ENCODE results near the gene IMP3.

IMP3 gene

GRCh38 chr15:75672646-75673425 is 32.8 kb upstream of the IMP3 start:
- no peak for DNase-seq

DNA sequence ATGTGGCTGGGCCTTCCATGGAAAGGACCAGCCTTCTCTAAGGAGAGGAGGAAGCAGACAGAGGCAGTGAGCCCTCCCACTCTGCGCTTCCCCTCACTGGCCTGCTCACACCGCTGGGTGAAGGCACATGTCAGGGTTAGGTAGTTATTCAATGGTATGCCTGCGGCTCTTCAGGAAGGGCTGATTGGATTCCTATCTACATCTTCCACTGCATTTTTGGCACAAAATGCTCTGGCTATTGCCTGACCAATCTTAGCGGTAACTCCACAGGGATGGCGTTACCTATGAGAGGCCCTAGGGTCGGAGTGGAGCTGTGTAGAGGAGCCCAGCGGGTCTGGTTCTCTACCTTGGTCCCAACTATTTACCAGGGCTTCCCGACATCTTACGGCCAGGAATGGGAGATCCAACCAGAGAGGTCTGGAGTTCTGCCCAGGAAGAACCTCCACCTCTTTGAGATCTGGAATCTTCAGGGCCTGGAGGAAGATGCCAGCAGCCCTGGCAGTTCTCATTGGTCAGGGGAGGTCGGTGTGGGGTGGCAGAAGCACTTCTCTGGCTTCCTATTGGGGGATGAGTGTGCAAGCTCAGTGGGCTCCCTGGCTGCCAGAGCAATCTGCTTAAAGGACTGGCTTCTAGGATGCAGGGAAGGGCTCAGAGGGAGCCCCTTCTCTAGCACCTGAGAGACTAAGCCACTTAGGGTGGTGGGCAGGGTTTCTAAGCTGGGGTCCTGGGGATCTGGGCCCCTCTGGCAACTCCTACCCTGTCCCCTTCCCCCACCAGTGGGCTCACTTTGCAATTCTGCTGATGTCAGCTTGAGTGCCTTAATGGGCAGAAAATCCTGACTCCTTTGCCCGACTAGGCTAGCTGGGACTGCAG is 31.9 kb upstream of the IMP3 start:
- no peak for DNase-seq

DNA sequence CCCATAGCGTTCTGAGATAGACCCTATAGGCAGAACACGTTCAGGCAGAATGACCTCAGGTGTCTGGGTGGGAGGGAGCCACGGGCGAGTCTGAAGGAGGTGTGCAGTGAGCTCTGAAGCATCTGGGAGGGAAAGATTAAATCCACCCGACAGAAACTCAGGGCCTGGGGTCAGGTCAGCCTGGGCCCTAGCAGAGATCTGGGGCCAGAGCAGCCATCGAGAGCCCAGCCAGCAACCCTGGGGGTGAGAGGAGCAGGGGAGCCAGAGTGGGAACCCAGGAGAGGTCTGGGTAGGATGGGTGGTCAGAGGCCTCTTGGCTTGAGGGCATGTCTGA is 29.8 kb upstream of the IMP3 start:
- DNase-seq, result no peak

DNA sequence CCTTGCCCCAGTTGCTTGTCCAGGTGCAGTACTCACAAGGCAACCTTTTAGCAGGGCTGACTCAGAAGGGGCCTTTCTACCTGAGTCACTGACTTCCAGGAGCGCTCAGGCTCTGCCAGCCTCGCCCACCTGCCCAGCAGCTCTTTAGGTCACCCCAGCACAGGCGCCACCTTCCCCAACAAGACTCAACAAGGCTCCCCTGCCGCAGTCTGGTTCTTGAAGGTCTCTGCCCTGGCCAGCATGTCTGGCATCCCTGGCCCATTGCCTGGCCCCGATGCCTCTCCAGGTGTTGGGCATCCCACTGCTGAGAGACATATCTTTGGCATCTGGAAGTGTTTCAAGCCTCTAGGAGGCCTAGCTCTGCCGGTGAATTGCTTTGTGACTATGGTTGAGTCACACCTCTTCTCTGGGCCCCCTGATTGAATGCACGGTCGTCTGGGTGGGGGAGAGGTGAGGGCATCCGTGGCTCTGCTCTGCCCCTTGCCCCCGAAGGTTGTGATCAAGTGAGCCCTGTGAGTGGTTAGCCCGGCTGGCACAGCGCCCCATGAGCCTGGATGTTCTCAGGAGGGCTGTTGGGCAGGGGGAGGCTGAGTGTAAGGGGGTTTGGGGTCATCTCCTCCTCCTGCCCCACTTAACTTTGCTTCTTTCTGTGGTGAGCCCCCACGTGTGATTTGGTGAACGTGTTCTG is 29.3 kb upstream of the IMP3 start:
- no peak for DNase-seq

GRCh38 chr15:75666823-75667501 is 26.9 kb upstream of the IMP3 start:
- DNase-seq, result no peak

GRCh38 chr15:75663931-75664421 is 24.0 kb upstream of the IMP3 start:
- no peak for DNase-seq

- DNase-seq, result no peak
Observed at GRCh38 chr15:75662823-75663519, 22.9 kb upstream of the IMP3 start.

- no peak for DNase-seq
Observed at GRCh38 chr15:75661756-75662140, 21.7 kb upstream of the IMP3 start.

DNA sequence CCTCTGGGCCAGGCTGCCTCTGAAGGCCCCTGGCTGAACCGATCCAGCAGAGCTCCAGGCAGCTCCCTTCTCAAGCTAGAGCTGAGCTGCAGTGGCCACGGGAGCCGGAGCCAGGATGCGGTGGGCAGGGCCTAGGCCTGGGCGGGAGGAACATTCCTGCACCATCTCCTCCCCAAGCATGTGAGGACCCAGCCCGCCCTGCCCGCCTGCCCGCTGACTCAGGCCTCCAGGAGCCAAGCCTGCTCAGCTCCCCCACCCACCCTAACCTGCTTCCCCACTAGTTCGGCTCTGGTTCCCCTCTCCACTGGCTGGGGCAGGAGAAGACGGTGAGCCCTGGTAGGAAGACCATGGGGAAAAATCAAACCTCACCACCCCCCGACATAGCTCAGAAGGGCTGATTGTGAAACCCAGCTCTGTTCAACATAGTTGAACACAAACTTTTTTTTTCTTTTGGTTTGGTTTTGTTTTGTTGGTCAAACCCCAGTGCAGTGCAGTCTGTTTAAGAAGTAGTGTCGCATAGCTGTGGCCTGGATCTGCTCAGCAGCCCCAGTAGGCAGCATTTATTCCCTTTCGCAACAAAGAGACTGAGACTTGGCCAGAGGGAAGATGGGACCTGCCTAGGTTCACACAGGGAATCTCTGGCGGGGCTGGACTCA is 21.2 kb upstream of the IMP3 start:
- DNase-seq, result no peak

DNA sequence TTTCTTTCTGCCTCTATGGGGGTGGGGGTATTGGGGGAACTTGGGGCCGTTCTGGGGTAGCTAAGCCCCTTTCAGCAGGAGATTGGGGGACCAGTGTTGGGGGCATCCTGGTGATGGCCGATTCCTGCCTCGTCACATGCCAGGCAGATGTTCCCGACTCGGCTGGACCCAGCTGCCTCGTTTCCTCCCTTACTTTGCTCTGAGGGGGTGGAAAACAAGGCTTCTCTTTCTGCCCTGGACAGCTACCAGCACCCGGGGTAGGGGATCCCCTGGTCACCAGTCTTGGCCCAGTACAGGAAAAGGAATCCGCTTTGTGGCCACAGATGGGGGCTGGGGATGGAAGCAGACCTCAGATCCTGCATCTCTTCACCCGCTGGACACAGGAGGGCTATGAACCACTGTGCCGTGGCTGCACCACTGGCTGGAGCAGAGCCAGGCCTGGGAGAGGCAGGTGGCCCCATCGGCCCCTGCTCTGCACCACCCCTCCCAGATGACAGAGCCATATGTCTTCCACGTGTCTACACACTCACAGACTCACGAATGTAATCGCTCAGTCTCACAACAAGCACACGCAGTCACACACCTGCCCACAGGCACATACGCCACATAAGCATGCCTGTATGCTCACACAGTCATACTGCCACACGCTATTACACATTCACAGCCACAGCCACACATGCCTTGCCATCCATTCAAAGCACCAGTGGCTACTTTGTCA is 20.1 kb upstream of the IMP3 start:
- DNase-seq, result no peak

- no peak for DNase-seq
Observed at GRCh38 chr15:75659141-75659771, 19.2 kb upstream of the IMP3 start.

GRCh38 chr15:75656813-75657212 is 16.8 kb upstream of the IMP3 start:
- DNase-seq, result no peak

- no peak for DNase-seq
Observed at GRCh38 chr15:75656331-75656730, 16.3 kb upstream of the IMP3 start.

DNA sequence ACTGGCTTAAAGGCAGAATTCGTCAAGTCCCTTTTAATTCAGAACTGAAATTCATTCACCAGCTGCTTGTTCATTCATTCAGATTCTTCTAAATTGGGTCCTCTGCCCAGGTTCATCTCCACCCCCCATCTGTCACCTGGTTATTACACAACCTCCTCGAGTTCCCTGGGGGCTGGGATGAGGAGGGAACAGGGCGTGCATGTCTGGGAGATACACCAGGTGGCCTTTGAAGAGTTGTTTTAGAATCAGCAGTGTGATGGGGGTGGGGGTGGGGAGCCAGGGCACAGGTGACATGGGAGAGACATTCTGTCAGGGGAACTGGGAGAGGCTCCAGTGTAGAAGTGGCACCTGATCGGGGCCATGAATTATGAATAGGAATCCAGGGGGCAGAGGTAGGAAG is 15.9 kb upstream of the IMP3 start:
- DNase-seq, result no peak

DNA sequence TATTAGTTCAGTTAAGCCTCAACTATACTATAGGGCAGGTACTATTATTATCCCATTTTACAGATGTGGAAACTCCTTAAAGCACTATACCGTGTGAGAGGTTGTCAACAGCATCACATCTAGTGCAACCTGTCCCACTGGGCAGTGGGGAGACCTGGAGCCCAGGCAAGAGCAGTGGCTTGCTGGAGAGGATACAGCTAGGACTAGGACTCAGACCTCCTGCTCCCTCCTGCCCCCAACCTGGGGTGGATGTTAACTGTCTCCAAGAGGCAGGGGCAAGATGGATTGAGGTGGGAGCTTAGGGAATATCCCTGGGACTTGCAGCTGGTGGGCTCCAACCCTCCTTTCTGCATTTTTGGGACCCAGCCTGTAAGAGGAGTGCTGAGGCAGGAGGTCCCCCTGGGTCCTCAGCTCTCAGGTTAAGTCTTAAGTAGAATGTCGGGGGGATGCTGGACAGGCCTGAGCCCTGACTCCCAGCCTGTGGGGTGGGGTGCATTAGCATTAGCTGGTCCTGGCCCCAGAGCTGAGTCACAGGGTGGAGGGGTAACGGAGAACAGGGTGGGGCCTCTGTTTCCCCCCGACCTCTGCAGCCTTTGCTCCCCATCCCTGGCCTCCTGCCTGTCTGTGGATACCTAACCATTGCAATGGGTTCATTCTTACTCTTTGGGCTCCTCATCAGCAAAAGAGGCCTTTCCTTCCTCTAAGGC is 14.3 kb upstream of the IMP3 start:
- no peak for DNase-seq

GRCh38 chr15:75653347-75653913 is 13.4 kb upstream of the IMP3 start:
- DNase-seq, result no peak

DNA sequence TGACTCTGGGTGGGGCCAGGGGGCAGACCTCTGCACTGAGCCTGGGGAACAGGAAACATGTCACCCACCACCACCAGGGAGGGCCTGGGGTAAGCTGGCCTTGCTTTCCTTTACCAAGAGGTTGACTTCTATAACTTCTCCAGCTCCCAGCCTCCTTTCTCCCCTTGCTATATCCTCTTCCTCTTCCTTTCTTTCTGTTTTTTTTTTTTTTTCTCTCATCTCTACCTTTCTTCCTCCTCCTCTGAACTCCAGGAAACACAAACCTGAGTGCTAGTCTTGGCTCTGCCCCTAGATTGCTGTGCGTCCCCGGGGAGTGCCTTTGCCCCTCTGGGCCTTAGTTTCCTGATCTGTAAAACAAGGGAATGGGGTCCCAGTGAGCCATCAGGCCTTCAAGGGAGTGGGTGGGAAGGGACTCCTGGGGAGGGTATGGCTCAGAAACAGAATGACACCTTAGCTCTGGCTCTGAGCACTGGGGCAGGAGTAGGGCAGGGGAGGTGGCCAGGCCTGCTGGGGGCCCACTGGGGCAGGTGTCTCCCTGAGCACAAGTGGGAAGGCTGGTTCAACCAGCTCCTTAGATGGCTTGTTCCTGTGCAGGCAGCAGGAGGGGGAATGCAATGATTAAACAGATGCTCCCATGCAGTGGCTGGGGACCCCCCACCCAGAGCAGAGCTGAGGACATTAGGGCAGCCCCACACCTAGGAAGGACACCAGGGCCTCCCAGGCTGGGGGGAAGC is 12.0 kb upstream of the IMP3 start:
- DNase-seq, result no peak

DNA sequence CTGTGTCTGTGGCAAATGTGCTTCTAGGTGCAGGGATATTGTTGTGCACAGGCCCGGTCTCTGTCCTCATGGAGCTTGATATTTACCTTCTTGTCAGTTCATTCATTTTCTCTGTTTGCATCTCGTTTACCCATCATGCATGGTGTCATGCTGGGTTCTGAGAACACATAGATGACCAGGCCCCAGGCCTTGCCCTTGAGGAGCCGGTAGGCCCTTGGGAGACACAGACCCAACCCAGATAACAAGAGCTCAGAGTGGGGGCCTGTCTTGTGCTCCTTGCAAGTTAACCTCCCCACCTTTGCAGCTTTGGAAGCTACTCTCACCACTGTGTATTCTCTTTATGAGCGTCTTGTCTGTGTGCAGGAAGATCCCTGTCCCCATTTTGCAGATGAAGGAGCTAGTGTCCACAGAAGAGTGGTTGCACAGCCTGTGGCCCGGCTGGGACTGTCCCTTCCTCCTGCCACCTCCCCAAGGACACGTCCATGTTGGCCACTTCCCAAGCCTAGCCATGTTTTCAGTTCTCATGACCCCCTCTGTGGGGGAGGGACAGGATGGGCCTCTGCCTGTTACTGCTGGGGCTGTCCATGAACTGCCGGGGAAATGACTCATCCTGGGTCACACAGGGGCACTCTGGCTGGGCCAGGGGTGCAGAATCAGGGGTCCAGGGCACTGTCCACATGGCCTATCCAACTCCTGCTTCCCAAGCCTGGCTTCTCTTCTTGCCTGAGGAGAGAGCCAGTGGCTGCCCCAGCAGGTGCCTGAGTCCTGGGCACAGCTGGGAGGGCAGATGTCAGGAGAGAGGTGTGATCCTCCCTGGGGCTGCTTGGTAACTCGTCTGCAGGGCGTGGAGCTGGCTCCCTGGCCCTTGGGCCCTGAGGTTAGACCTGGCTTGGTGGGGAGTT is 11.1 kb upstream of the IMP3 start:
- no peak for DNase-seq

All from CD4-positive, alpha-beta T cell treated with Interleukin-4 for 1 hour (primary cell).